ENCODE results near the gene NBPF26. TPM values are rescaled to one million over a fixed set of nuclear protein-coding genes. Genes with fewer than 3 reads are reported as not detected.
"Not testable (repeated sequence)": the region's sequence is repeated elsewhere in the genome, so short reads cannot be mapped to it uniquely, and the experiment has no call there.

NBPF26 gene
- total RNA-seq (2021) (28.2 and 28.4 TPM in 2 replicates), Bru-seq, nascent RNA (percentile 71 among the genes with signal in this experiment), BruChase-seq, experiment 1, labeled RNA remaining after a 2-hour chase (percentile 66 among the genes with signal in this experiment), BruChase-seq, experiment 2, labeled RNA remaining after a 6-hour chase (percentile 58 among the genes with signal in this experiment)
- long read RNA-seq, partial matches to known transcripts: 0 of 2 reads
- long read RNA-seq, other reads (novel, unspliced or antisense): 2 of 2 reads

DNA sequence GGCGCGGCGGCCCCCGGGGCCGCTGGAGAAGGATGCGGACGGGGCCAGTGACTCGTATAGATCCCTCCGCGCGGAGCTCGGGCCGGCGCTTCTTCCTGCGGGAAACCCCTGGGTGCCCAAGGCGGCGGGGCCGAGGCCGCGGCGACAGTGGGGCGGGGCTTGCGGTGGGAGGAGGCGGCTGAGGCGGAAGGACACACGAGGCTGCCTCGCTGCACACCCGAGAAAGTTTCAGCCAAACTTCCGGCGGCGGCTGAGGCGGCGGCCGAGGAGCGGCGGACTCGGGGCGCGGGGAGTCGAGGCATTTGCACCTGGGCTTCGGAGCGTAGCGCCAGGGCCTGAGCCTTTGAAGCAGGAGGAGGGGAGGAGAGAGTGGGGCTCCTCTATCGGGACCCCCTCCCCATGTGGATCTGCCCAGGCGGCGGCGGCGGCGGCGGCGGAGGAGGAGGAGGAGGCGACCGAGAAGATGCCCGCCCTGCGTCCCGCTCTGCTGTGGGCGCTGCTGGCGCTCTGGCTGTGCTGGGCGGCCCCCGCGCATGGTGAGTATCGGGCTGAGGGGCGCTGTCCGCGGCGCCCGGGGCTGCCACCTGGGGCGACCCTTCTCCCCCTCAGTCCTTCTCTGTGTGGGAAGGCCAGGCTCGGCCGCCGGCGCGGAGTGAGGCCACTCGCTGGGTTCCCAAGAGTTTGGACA, at the start of gene NBPF26:
TSS of gene NBPF26 (plus strand) at position 231 of the 688 bp plus-strand sequence.
- H3K36me3 ChIP-seq (ENCODE audit: low read depth); H3K27ac ChIP-seq; H3K79me2 ChIP-seq (ENCODE audit: low read depth); POLR2A ChIA-PET (ENCODE audit: unreplicated experiment); BruUV-seq (replicated peaks); H3K9me2 ChIP-seq (ENCODE audit: insufficient read depth); H3F3A ChIP-seq (ENCODE audit: insufficient read depth, low read depth); H4K20me1 ChIP-seq (ENCODE audit: insufficient read depth); H3K4me1 ChIP-seq (replicated peaks; ENCODE audit: insufficient read depth); CTCF ChIA-PET; H3K9me3 ChIP-seq (ENCODE audit: insufficient read depth, low read depth); H3K27me3 ChIP-seq (ENCODE audit: insufficient read depth, low read depth); intact Hi-C loops (cut with micrococcal nuclease; ENCODE audit: unreplicated experiment): not testable (repeated sequence)
- peak within 1 kb of the TSS; percentile 74 for H3K4me3 ChIP-seq
- peak within 1 kb of the TSS; percentile 63 for H3K4me2 ChIP-seq
- H2AFZ ChIP-seq: peak within 1 kb of the TSS; percentile 84
- DNase-seq: peak; percentile 33 to 90

DNA sequence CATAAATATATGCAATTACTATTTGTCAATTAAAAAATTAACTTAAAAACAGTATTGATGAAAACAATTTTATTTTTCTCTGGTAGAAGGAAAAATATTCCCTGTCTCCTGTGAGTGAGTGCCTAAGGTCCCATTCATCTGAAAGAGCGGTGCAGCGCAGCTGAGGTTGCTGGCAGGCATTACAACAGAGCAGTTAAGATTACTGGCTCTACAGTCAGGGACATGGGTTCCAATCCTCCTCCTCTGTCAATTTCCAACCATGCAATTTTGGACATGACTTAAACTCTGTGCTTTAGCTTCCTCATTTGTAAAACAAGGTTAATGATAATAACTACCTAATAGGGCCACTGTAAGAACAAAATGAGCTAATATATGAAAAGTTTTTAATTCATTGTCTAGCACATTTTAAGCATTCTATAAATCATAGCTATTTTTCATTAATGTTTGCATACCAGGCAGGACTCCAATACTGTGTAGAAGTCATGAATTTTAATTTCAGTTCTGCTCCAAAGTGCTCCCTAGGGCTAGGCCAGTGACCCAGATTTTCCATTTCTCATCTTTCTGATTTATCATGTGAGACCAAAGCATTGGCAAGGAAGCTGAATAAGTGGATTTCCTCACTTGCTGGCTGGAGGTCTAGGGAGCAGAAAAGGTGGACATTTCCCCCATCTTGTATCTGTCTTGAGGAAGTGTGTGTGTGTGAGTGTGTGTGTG, 43.5 kb upstream of the NBPF26 start:
- H3K36me3 ChIP-seq (ENCODE audit: low read depth); H3K4me2 ChIP-seq; CTCF ChIA-PET; H2AFZ ChIP-seq; POLR2A ChIA-PET (ENCODE audit: unreplicated experiment); H3K9me2 ChIP-seq (ENCODE audit: insufficient read depth); BruUV-seq (replicated peaks); H4K20me1 ChIP-seq (ENCODE audit: insufficient read depth); H3K27me3 ChIP-seq (ENCODE audit: insufficient read depth, low read depth); H3K9me3 ChIP-seq (ENCODE audit: insufficient read depth, low read depth); H3K4me1 ChIP-seq (replicated peaks; ENCODE audit: insufficient read depth); H3K79me2 ChIP-seq (ENCODE audit: low read depth); intact Hi-C loops (cut with micrococcal nuclease; ENCODE audit: unreplicated experiment); H3K4me3 ChIP-seq; DNase-seq; H3F3A ChIP-seq (ENCODE audit: insufficient read depth, low read depth); H3K27ac ChIP-seq: not testable (repeated sequence)

DNA sequence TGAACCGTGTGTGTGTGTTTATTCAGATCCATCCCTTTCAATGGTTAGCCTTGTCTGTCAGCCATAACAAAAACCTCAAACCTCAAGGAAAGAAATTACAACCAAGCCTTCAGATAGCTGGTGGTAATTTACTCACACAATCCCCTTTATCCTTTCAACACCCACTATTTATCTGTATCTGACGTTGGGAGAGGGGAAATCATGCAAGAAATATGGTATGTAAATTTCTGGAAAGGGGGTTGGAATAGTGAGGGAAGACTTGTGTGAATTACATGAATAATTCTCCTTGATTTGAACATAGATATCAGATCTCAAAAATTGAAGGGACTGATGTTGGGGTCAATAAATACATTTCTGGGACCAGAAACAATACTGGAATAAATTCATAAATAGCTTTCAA, 42.8 kb upstream of the NBPF26 start:
- H3K4me3 ChIP-seq; intact Hi-C loops (cut with micrococcal nuclease; ENCODE audit: unreplicated experiment); BruUV-seq (replicated peaks); H3K9me3 ChIP-seq (ENCODE audit: insufficient read depth, low read depth); H3K79me2 ChIP-seq (ENCODE audit: low read depth); H3K27ac ChIP-seq; DNase-seq; H4K20me1 ChIP-seq (ENCODE audit: insufficient read depth); H3K4me1 ChIP-seq (replicated peaks; ENCODE audit: insufficient read depth); H3K27me3 ChIP-seq (ENCODE audit: insufficient read depth, low read depth); H3K36me3 ChIP-seq (ENCODE audit: low read depth); H3K4me2 ChIP-seq; H3F3A ChIP-seq (ENCODE audit: insufficient read depth, low read depth); CTCF ChIA-PET; H3K9me2 ChIP-seq (ENCODE audit: insufficient read depth); POLR2A ChIA-PET (ENCODE audit: unreplicated experiment); H2AFZ ChIP-seq: not testable (repeated sequence)

DNA sequence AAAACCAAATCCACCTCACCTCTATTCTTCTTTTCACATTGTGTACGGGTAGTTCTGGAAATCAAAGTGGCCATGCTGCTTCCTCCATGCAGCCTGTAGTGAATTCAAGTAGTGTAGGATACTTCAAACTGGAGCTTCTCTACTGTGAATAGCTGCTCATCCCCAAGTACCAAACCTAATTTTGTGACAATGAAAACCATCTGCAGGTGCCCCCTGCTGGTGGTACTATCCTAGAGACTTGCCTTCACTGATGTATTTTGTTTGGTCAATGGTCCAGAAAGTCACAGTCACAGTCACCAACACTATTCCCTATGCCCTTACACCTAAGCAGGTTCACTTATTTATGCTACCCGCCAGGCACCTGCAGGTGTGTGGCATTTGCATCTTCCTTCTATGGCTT, 39.3 kb upstream of the NBPF26 start:
- H3K36me3 ChIP-seq (ENCODE audit: low read depth); H3K27me3 ChIP-seq (ENCODE audit: insufficient read depth, low read depth); DNase-seq; H3F3A ChIP-seq (ENCODE audit: insufficient read depth, low read depth); H3K9me3 ChIP-seq (ENCODE audit: insufficient read depth, low read depth); H2AFZ ChIP-seq; H3K79me2 ChIP-seq (ENCODE audit: low read depth); intact Hi-C loops (cut with micrococcal nuclease; ENCODE audit: unreplicated experiment); CTCF ChIA-PET; H3K4me2 ChIP-seq; H3K4me1 ChIP-seq (replicated peaks; ENCODE audit: insufficient read depth); BruUV-seq (replicated peaks); H3K27ac ChIP-seq; H4K20me1 ChIP-seq (ENCODE audit: insufficient read depth); H3K4me3 ChIP-seq; H3K9me2 ChIP-seq (ENCODE audit: insufficient read depth); POLR2A ChIA-PET (ENCODE audit: unreplicated experiment): not testable (repeated sequence)

DNA sequence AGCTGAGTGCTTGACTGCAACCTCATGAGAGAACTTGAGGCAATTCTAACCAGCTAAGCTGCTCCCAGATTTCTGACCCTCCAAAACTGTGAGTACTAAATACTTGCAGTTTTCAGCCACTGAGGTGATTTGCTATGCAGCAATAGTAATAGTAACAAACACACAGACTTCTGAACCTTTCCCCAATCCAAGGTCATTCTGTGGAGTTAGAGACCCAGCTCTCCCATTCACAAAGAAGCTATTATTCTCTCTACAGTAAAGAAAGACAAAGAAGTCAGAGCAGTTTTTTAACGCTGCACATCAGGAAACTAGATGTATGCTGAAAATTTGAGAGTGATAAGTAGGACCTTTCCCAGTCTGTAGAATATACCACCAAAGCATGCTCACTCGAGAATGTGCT, 38.1 kb upstream of the NBPF26 start:
- BruUV-seq (replicated peaks); intact Hi-C loops (cut with micrococcal nuclease; ENCODE audit: unreplicated experiment); H2AFZ ChIP-seq; DNase-seq; H3K4me3 ChIP-seq; H3K79me2 ChIP-seq (ENCODE audit: low read depth); H3F3A ChIP-seq (ENCODE audit: insufficient read depth, low read depth); H3K27ac ChIP-seq; H3K4me2 ChIP-seq; H3K36me3 ChIP-seq (ENCODE audit: low read depth); H3K9me3 ChIP-seq (ENCODE audit: insufficient read depth, low read depth); POLR2A ChIA-PET (ENCODE audit: unreplicated experiment); CTCF ChIA-PET; H3K27me3 ChIP-seq (ENCODE audit: insufficient read depth, low read depth); H4K20me1 ChIP-seq (ENCODE audit: insufficient read depth); H3K9me2 ChIP-seq (ENCODE audit: insufficient read depth); H3K4me1 ChIP-seq (replicated peaks; ENCODE audit: insufficient read depth): not testable (repeated sequence)

DNA sequence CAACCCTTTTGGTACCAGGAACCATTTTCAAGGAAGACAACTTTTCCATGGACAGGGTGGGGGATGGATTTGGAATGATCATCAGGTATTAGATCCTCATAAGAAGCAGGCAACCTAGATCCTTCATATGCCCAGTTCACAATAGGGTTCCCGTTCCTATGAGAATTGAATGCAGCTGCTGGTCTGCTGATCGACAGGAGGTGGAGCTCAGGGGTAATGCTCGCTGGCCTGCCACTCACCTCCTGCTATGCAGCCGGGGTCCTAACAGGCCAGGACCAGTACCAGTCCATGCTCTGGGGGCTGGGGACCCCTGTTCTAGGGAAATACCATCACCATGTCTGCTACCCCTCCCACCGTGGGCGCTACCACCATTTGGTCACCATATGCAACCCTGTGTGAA, 36.5 kb upstream of the NBPF26 start:
- BruUV-seq (replicated peaks); CTCF ChIA-PET; H4K20me1 ChIP-seq (ENCODE audit: insufficient read depth); H3K9me3 ChIP-seq (ENCODE audit: insufficient read depth, low read depth); H3K27me3 ChIP-seq (ENCODE audit: insufficient read depth, low read depth); H3K4me1 ChIP-seq (replicated peaks; ENCODE audit: insufficient read depth); H3K79me2 ChIP-seq (ENCODE audit: low read depth); H3K4me2 ChIP-seq; H3K9me2 ChIP-seq (ENCODE audit: insufficient read depth); H3K27ac ChIP-seq; H2AFZ ChIP-seq; H3F3A ChIP-seq (ENCODE audit: insufficient read depth, low read depth); POLR2A ChIA-PET (ENCODE audit: unreplicated experiment); H3K36me3 ChIP-seq (ENCODE audit: low read depth); H3K4me3 ChIP-seq; DNase-seq; intact Hi-C loops (cut with micrococcal nuclease; ENCODE audit: unreplicated experiment): not testable (repeated sequence)

GRCh38 chr1:120700807-120701562, 22.8 kb upstream of the NBPF26 start:
- DNase-seq; H3K4me2 ChIP-seq; H3K79me2 ChIP-seq (ENCODE audit: low read depth); CTCF ChIA-PET; POLR2A ChIA-PET (ENCODE audit: unreplicated experiment); H3K4me3 ChIP-seq; H3K27me3 ChIP-seq (ENCODE audit: insufficient read depth, low read depth); H4K20me1 ChIP-seq (ENCODE audit: insufficient read depth); H3F3A ChIP-seq (ENCODE audit: insufficient read depth, low read depth); H2AFZ ChIP-seq; H3K9me3 ChIP-seq (ENCODE audit: insufficient read depth, low read depth); H3K27ac ChIP-seq; H3K9me2 ChIP-seq (ENCODE audit: insufficient read depth); BruUV-seq (replicated peaks); H3K36me3 ChIP-seq (ENCODE audit: low read depth); intact Hi-C loops (cut with micrococcal nuclease; ENCODE audit: unreplicated experiment); H3K4me1 ChIP-seq (replicated peaks; ENCODE audit: insufficient read depth): not testable (repeated sequence)
